ENCODE data around the gene MAMDC2.

Gene MAMDC2

DNA sequence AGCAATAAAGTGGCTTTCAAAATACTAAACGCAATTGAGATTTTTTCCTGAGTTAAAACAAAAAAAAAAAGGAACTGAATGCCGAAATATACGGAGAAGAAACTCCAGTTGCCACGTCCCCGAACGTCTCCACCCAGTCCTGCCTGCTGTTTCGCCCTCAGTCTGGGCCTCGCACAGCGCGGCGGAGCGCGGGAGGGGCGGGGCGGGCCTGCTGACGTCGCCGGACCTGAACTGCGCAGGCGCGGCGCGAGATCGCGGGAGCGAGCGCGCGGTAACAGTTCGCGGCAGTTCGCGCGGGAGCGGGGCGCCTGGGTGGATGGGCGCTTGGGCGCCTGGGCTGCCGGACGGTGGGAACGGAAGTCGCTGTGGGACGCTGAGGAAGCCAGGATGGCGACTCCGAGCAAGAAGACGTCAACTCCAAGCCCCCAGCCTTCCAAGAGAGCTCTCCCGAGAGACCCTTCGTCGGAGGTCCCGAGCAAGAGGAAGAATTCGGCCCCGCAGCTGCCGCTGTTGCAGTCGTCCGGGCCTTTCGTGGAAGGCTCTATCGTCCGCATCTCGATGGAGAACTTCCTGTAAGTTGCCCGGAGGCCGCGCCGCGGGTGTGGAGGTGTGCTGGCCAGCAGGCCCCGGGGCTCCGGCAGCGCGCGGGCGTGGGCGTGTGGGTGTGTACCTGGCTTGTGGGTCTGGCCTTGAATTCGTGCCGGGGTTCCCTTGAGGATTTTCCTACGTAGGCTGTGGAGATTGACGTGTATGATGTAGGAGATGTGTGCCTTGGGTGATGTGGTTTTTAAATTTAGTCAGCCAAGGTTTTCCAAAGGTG lies 215.3 kb downstream of the MAMDC2 start, which contains the start of gene SMC5:
SMC5 (plus strand) TSS at position 287 of the 820 bp plus-strand sequence; CDS start at position 388, 101 bp downstream.
- peak; percentile 87 for TF ChIP-seq POLR2A (IDR thresholded peaks at IDR 0.05; ENCODE audit: extremely low read depth, insufficient read length)
- TF ChIP-seq CTCF (IDR thresholded peaks at IDR 0.05; ENCODE audit: low read depth, low read length) = no peak
- TF ChIP-seq MAX (IDR thresholded peaks at IDR 0.05; ENCODE audit: low read depth, low read length) = peak; percentile 10; the same call in 1 of the 2 replicates
- TF ChIP-seq MYC (IDR thresholded peaks at IDR 0.05; ENCODE audit: low read depth, low read length) = 0 out of 2 replicates have a peak, but pooled peaks have one; percentile 56
- DNase-seq (ENCODE audit: low read depth) = peak; percentile 88
- H3K4me3 ChIP-seq (ENCODE audit: low read depth, low read length) = peak within 1 kb of the TSS; percentile 87

DNA sequence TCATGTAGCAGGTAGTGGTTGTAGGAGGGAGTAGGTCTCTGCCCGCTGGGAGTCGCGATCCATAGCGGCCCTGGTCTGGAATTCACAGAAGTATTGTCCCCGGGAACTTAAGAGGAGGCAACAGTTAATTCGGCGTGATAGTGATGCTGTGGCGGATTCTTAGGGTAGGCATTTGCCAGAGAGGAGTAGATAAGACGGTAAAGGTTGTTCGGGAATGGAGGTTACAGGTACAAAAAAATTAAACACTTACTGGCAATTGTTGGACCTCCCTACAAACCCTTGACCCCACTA lies 215.8 kb downstream of the MAMDC2 start:
- peak overlapping the region; percentile 87 for H3K4me3 ChIP-seq (ENCODE audit: low read depth, low read length)
- no peak for DNase-seq (ENCODE audit: low read depth)
- TF ChIP-seq MAX (IDR thresholded peaks at IDR 0.05; ENCODE audit: low read depth, low read length) = no peak
- no peak for TF ChIP-seq POLR2A (IDR thresholded peaks at IDR 0.05; ENCODE audit: extremely low read depth, insufficient read length)
- TF ChIP-seq MYC (IDR thresholded peaks at IDR 0.05; ENCODE audit: low read depth, low read length) = no peak
- no peak for TF ChIP-seq CTCF (IDR thresholded peaks at IDR 0.05; ENCODE audit: low read depth, low read length)

- H3K4me3 ChIP-seq (ENCODE audit: low read depth, low read length) = peak overlapping the region; percentile 87
- DNase-seq (ENCODE audit: low read depth) = peak; percentile 16
- TF ChIP-seq MYC (IDR thresholded peaks at IDR 0.05; ENCODE audit: low read depth, low read length) (no peak), POLR2A (IDR thresholded peaks at IDR 0.05; ENCODE audit: extremely low read depth, insufficient read length) (no peak), CTCF (IDR thresholded peaks at IDR 0.05; ENCODE audit: low read depth, low read length) (no peak), MAX (IDR thresholded peaks at IDR 0.05; ENCODE audit: low read depth, low read length) (no peak)
Measured at GRCh38 chr9:70260007-70260443, 216.4 kb downstream of the MAMDC2 start.

GRCh38 chr9:70260606-70261005 lies 217.0 kb downstream of the MAMDC2 start:
- DNase-seq (ENCODE audit: low read depth) = no peak
- H3K4me3 ChIP-seq (ENCODE audit: low read depth, low read length) = peak overlapping the region; percentile 87
- no peak for TF ChIP-seq CTCF (IDR thresholded peaks at IDR 0.05; ENCODE audit: low read depth, low read length)

DNA sequence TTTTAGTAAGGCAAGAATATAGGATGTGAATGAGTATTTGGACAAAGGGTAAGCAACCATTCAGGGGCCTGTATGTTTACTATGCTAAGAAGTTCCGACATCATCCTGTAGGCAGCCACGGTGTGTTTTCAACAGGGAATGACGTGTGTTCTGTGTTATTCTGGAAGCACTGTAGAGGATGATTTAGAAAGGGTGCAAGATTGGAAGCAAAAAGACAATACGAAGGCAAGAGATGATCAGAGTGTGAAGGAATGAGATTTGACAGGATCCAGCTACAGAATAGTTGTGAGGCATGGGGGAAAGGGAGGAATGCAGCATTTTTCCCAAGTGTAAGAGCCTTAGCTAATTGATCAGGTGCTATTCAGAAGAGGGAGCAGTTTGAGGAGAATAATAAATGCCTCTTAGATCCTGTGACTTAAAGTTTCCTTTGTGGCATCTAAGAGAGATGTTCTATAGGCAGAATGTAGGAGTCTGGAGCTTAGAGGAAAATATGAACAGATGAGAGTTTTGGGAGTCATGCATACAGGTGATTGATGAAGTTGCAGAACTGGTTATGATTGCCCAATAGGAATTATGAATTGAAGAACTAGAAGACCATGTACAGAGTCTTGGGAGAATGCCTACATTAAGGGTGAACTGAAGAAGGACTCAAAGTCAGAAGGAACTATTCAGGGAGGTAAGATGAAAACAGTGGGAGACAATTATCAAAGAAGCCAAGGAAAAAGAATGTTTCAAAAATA lies 217.7 kb downstream of the MAMDC2 start:
- DNase-seq (ENCODE audit: low read depth) = no peak

More for the DNA sequence above, 217.7 kb downstream of the MAMDC2 start:
- TF ChIP-seq MYC (IDR thresholded peaks at IDR 0.05; ENCODE audit: low read depth, low read length) (no peak), POLR2A (IDR thresholded peaks at IDR 0.05; ENCODE audit: extremely low read depth, insufficient read length) (no peak), MAX (IDR thresholded peaks at IDR 0.05; ENCODE audit: low read depth, low read length) (no peak), CTCF (IDR thresholded peaks at IDR 0.05; ENCODE audit: low read depth, low read length) (no peak)
- peak overlapping the region; percentile 6 for H3K4me3 ChIP-seq (ENCODE audit: low read depth, low read length)

Data from NB4 (cell line).